Measurements from ENCODE around the gene SIT1. TPM values are rescaled to one million over a fixed set of nuclear protein-coding genes. Genes with fewer than 3 reads are reported as not detected.

Gene SIT1
- not detected in 2 replicates for total RNA-seq

DNA sequence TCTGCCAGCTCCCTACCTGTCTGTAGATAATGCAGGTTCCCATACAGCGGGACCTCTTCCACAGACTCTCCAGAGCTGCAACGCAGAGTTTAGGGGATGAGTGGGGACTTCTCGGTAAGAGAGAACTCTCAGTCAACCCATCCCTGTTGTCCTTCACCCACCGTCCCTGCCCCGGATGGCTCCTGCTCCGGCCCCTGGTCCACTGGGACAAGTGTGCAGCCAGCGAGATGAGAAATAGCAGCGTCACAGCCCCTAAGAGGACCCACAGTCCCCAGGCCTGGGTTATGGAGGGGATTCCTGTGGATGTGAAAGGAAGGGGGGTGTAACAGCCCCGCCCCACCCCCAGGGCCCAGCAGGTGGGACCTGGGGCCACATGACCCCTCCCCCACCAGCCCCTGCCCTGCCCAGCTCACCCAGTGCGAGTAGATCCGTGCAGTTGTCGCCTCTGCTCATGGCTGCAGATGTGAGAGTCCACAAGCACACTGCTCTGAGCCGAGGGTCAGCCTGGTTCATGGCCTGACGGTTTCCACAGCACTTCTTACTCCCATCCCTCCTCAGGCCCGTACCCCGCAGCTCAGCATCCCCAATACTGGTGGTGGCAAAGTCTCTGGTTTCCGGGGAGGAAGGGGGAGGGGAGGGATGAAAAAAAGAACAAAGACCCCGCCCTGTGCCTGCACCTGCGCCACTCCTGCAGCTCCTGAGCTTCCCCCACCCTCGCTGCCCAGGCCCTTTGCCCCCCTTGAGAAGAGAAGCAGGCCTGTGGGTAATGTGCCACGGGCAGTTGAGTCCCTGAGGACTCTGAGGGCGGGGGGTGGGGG lies at the start of gene SIT1:
TSS of gene SIT1 (minus strand) at position 591 of the 818 bp plus-strand sequence. CDS start at position 513, 78 bp downstream.
- no peak for DNase-seq (ENCODE audit: low read depth)

DNA sequence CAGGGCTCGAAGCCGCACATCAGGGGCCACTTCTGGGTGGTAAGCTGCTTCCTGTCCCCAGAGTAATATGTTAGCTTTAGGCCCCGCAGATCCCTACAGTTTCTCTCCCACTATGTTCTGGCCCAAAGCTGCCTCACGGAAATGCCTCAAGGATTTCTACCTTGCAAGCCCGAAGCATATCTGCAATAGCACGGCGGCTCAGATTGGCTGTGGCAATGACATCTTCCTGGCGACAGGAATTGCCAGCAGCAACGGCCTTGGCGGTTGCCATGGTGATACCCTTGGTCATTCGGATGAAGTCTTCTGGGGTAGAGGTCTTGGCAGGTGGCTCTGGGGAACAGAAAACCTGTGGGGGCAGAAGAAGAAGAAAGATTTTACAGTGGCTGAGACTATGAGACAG lies 49.3 kb upstream of the SIT1 start:
- no peak for DNase-seq (ENCODE audit: low read depth)

DNA sequence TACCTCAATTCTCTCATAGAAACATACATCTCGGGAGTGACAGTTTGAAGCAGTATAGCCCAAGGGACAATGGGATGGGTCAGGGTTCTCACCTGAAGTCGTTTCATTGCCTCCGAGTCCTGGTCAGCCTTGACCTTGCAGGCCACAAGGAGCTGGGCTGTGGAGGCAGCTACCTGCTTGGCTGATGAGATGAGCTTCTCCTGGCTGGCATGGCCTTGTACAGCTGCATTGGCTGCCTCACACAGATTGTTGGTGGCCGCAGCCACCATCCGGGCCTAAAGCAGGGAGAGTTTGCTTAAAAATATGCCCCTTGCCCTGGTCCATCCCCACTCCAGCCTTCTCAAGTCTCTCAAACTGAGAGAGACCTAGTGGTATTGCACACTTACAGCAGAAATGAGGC lies 47.5 kb upstream of the SIT1 start:
- DNase-seq (ENCODE audit: low read depth): no peak

- no peak for DNase-seq (ENCODE audit: low read depth)
These were observed 46.8 kb upstream of the SIT1 start for GRCh38 chr9:35697486-35697885.

DNA sequence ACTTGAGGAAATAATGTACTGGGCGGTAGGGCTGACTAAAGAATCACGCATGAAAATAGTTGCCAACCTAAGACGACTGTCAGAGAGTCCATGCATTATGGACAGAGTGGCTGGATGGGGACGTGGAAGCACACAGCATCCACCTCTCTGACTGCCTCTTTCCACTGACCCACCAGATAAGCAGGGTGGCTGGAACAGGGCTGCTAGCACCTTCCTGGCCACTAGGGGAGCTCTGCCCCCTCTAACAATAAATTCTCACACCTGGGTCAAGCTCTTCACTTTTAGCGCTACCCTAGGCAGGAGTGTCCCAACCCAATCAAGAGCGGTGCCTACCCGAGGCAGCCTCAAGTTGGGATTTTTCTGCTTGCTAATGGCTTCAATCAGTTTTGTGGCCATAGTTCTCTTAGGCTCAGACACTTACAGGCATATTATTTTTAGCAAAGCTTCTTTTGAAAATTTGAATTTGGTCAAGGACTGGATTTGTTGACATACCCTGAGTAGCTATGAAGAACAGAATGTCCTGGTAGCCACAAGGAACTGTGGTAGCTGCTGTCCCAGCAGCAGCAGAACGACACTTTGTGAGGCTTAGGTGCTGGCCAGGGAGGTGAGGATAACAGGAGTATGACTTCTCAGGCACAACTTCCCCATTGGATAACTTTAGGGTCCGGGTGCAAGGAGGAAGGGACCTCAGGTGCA lies 45.9 kb upstream of the SIT1 start:
- DNase-seq (ENCODE audit: low read depth): peak; percentile 45

- DNase-seq (ENCODE audit: low read depth): no peak
These were observed 45.2 kb upstream of the SIT1 start for GRCh38 chr9:35695943-35696401.

DNA sequence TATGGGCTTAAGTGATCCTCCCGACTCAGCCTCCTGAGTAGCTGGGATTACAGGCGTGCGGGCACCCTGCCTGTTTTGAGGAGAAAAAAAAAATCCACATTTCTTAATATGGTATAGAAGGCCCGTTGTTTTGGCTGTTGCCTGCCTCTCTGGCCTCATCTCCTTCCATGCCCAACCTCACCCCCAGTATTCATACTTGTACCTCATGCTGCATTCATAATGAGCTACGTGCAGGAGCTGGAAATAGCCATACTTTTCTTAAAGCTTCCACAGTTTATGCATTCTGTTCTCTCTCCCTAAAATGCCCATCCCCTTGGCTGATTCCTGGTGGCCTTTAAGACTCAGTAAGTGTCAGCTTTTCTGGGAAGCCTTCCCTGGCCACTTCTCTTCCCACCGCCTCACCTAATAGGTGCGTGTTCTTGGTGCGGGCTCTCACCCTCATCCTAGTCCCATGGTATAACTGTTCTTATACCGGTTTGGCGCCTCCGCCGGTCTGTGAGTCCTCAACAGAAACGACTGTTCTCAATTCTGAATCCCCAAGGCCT lies 41.1 kb upstream of the SIT1 start:
- no peak for DNase-seq (ENCODE audit: low read depth)

DNA sequence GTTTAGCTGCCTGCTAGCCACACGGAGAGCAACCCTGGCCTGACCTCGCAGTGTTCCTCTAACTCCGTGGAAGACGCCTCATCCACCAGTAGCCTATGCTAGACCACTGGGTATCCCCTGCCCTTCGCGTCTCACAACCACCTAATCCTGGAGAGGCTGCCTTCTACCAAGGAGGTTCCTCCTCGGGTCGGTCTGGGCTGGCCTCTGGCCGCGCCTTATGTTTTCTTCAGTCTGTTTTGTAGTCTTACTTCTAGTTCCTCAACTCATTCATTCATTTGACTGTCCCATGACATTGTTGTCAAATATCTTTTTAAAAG lies 40.6 kb upstream of the SIT1 start:
- DNase-seq (ENCODE audit: low read depth): no peak

DNA sequence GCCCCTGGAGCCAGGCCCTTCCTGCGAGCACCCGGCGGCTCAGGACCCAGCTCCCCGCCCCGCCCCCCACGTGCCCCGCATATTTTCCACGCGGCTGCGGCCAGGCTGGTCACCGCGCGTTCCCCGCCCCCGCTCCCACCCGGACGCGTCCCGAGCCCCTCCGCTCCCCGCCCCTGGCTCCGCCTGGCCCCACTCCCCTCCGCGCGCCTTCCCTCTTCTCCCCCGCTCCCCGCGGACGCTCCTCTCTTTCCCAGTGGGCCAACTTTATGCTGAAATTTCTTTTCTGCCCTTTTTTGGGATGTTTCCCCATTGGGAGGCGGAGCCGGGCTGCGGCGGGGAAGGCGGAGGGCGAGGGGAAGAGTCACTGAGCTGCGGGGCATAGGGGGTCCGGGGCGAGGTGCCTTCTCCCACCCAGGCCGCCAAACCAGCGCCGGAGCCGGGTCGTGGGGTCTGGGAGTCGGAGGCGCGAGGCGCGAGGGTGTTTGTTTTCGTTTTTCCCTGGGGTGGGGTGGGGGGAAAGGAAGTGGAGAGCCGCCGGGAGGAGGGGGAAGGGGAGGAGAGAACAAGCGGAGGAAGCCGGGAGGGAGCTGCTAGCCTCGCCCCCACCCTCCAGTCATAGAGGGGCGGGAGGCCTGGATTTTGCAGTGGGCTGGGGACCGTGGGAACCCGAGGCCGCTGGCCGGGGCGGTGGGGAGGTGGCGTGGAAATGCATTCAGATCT lies 40.0 kb upstream of the SIT1 start:
- DNase-seq (ENCODE audit: low read depth): peak; percentile 21

DNA sequence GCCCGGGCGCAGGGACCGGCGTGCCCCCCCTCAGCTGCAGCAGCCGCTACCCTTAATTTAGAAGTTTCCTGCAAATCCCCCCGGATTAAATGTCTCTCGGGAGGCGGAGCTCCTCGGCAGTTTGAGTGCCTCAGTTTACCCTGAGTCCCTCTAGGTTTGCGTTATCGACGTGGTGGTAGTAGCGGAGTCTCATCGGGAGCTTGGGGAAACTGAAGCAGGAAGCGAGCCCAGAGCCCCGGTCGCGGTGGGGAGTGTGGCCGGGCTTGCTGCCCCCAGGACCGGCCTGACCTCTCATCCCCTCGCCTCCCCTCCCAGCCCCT lies 39.5 kb upstream of the SIT1 start:
- no peak for DNase-seq (ENCODE audit: low read depth)

DNA sequence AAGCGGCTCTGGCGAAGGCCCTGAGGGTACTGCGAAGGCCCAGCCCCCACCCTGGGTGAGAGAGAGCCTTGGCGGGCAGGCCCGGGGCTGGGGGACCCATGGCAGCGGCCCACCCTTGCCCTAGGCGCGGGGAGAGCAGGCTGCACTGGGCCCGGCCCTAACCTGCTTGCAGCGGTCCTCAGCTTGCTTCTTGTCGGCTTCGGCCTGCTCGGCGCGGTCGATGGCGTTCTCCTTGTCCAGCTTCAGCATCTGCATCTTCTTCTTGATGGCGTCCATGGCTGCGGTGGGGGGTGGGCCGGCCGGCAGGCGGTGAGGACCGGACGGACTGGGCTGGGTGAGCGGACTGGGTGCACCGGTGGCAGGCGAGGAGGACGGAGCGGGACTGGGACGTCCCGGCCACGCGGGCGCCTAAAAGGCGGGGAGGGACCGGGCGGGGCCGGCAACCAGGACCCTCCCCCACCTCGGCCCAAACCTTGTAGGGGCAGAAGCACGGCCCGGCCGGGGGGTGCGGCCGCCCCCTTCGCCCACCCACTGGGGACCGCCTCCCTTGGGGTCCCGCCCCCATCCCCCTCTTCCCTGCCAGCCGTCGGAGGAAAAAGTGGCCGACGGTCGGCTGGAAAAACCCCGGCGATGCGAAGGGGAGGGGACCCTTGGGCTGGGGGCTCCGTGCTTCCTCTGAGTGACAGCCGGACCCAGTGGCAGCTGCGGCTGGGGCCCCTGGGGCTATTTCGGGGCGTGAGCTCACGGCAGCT lies 39.0 kb upstream of the SIT1 start, which contains the start of gene TPM2:
TSS of gene TPM2 (minus strand) at position 384 of the 752 bp plus-strand sequence. CDS start at position 276, 108 bp downstream.
- no peak for DNase-seq (ENCODE audit: low read depth)

DNA sequence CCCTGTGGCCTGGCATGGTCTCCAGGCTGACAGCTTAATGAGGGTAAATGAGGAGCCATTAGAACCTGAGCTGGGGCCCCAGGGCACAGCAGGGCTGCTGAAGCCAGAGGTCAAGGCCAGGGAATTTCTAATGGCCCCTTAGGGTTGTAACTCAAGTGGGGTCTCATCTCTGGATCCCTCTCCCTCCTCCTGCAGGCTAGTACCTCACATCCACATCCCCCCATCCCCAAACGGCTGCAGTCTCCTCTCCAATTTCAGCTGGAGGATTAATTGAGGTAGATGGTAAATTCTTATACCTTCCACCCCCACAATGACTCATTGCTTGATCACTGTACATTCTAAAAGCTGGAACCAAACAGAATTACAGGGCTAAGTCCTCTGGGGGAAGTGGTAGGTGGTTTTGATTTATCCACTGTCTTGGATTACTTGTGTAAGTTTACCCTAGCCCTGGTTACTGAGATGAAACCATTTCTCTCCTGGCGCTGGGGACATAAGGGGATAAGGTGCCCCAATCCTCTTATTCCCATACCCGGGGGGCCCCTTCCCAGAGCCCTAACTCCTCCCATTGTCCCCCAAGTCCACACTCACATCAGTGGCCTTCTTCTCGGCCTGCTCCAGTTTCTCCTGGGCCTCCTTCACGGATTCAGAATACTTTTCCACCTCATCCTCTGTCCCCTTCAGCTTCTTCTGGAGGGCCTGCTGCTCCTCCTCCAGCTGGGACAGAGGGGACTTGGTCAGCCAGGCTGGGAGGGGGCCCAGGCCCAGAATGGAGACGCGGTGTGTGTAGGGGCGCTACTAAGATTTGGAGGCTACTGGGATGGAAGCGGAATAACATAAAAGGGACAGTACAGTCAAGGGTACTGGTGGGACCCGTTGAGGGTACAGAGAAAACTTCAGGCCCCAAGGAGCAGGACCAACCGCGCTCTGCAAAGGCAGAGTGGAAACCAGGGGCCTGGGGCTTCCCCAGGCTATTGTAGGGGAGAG lies 38.1 kb upstream of the SIT1 start:
- DNase-seq (ENCODE audit: low read depth): peak; percentile 94

DNA sequence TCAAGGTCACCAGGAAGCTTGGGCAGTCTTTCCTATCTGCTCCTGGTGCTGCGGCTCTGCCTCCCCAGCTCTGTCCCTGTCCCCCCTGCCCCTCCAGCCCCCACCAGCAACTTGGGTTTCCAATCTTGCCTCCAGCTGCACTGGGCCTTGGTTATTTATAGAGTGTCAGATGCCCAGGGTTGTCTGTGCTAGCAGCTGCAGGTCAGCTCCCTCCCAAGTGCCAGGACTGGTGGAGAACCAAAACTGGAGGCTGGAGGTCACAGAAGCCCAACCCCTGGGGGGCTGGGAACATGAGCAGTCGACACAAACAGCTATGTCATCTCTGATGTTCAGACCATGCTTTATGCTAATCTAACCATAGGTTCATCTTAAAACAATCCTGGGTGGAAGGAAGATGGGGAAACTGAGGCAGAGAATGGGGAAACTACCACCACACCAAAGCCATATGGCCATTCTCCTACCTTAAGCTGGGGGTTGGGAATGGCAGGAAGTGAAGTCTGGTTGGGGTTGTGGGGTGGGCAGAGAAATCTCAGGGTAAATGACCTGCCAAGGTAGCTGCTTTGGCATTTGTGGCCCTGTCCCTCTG lies 37.3 kb upstream of the SIT1 start:
- DNase-seq (ENCODE audit: low read depth): no peak

GRCh38 chr9:35687306-35687705 lies 36.6 kb upstream of the SIT1 start:
- DNase-seq (ENCODE audit: low read depth): no peak

DNA sequence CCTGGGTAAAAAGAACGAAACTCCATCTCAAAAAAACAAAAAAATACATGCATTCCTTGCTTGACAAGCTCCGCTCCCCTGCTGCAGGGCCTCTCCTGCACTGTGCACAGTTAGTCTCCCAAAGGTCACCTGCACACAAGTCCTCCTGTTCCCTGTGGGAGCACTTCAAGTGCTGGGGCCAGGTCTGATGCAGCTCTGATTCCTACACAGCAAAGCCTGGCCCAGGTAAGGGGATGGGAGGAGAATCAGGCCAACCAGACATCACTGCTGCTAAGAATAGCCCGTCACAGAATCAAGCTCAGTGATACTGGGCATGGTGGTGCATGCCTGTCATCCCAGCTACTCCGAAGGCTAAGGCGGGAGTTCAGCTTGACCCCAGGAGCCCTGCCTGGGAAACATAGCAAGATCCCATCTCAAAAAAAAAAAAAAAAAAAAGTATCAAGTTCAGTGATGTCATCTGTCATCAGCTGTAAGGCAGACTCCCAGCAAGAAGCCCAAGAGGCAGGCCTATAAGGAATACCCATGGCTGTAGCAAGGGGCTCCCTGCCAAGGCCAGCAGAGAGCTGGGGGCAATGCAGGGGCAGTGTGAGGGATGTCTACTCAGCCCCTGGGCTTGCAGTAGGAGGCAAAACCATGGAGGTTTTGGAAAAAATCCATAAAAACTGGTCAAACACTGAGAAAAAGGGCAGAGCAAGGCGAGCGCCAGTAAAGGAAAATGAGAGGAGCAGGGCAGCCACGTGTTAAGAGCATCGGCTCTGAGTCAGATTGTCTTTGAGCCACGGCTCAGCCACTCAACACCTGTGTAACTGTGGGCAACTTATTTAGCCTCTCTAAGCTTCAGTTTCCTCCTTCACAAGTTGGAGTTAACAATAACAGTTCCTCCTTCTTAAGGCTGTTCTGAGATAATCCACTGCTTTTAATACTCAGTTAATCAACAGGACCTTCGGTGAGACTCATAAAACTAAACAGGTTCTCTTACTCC lies 35.8 kb upstream of the SIT1 start:
- DNase-seq (ENCODE audit: low read depth): no peak

DNA sequence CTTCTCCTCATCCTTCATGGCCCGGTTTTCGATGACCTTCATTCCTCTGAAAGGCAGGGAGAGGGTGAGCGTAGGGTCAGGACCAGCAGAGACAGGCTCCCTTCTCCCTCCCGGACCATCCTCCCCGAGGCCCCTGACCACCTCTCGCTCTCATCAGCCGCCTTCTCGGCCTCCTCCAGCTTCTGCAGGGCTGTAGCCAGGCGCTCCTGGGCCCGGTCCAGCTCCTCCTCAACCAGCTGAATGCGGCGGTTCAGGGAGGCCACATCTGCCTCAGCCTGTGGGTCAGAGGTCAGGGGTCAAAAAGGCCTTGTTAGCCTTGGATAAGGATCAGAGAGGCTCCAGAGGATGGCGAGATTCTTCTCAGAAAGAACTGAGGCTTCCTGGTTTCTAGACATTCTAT lies 34.8 kb upstream of the SIT1 start:
- DNase-seq (ENCODE audit: low read depth): no peak

DNA sequence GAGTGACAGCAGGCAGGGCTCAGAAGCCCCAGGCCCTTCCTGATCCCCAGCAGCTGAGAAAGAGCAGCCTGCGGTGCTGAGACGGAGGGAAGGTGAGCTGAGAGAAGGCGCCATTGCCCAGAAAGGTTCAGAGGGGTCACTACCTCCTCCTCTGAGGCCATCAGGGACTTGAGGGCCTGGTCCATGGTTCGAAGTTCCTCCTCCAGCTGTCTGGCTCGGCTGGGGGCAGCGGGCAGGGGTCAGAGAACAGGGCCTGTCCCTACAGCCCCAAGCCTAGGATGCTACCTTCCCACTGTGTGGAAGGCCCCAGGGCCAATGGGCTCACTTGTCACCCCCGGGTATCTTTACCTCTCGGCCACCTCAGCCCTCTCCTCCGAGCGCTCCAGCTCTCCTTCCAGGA lies 34.2 kb upstream of the SIT1 start:
- no peak for DNase-seq (ENCODE audit: low read depth)

DNA sequence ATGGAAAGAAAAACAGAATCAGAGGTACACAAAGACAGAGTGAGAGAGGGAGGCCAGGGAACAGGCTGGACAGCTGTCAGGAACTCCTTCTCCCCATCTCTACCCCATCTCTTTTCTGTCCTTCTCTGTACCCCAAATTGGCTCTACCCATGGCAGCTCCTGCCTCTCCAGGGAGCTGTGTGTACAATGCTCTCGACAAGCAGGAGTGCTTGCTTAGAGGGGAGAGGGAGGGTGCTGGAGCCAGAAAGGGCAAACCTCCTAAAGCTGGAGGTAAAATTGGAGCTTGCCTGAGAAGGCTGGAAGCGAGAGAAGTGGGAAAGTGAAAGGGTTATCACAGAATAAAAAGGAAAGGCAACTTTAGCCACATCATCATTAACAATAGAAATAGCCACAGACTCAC lies 32.6 kb upstream of the SIT1 start:
- DNase-seq (ENCODE audit: low read depth): no peak

Data from renal cortical epithelial cell (primary cell).